K562 (cell line): Measurements from ENCODE around the gene GPR15. TPM values are rescaled to one million over a fixed set of nuclear protein-coding genes. Genes with fewer than 3 reads are reported as not detected.

Source experiments
- ARNT ChIP-seq, 2 experiments: fragments of 450-650 bp; IDR thresholded peaks; 2 replicates each; pipeline ENCODE4 v1.6.1; 2016; ENCODE audit warnings: mild to moderate bottlenecking in 1 of 2
- BACH1 ChIP-seq: fragments of 200-800 bp; sonication (Bioruptor generic); IDR thresholded peaks from 2 replicates; pipeline ENCODE4 v1.6.1; 2016; ENCODE audit warnings: missing genetic modification characterization, missing compliant biosample characterization
- CBFA2T2 ChIP-seq: fragments of 450-650 bp; conservative IDR thresholded peaks from 2 replicates; pipeline ENCODE4 v1.6.1; 2017; ENCODE audit warnings: mild to moderate bottlenecking
- KDM4B ChIP-seq, 2 experiments: fragments of 450-650 bp in 1 of 2; sonication (generic) in 1 of 2; IDR thresholded peaks; 2 replicates each; pipeline ENCODE4 v1.6.1; 2016 to 2017; ENCODE audit warnings: borderline replicate concordance in 2 of 2, antibody characterized with exemption in 1 of 2, low read depth in 1 of 2, mild to moderate bottlenecking in 1 of 2
- LARP7 ChIP-seq: fragments of 450-650 bp; IDR thresholded peaks from 2 replicates; pipeline ENCODE4 v1.6.1; 2016
- MYBL2 ChIP-seq, 2 experiments: fragments of 450-650 bp in 1 of 2; sonication (generic) in 1 of 2; formaldehyde crosslinking in 1 of 2; IDR thresholded peaks; 2 replicates each; pipeline versions ENCODE4 v1.6.1 to v1.8.1; 2017 to 2022; ENCODE audit warnings: borderline replicate concordance in 1 of 2, inconsistent platforms in 1 of 2, low read depth in 1 of 2, mild to moderate bottlenecking in 1 of 2, missing genetic modification reagents in 1 of 2, moderate library complexity in 1 of 2
- POLR2B ChIP-seq: fragments of 450-650 bp; IDR thresholded peaks from 2 replicates; pipeline ENCODE4 v1.6.1; 2018; ENCODE audit warnings: low read depth; ENCODE audit not compliant: partially characterized antibody
- PPARD ChIP-seq: fragments of 250-450 bp; sonication (Bioruptor Pico); IDR thresholded peaks from 2 replicates; pipeline ENCODE4 v1.8.0; 2022; ENCODE audit warnings: inconsistent platforms, mild to moderate bottlenecking, moderate library complexity
- SREBF2 ChIP-seq: sonication (generic); formaldehyde crosslinking; IDR thresholded peaks from 2 replicates; pipeline ENCODE4 v1.4.0; 2020; ENCODE audit warnings: mild to moderate bottlenecking, missing genetic modification reagents
- TOE1 ChIP-seq, 2 experiments: fragments of 450-650 bp in 1 of 2; sonication (generic) in 1 of 2; formaldehyde crosslinking in 1 of 2; IDR thresholded peaks; 2 replicates each; pipeline versions ENCODE4 v1.7.1 to v1.8.0; 2016 to 2022; ENCODE audit warnings: borderline replicate concordance in 2 of 2, mild to moderate bottlenecking in 2 of 2, antibody characterized with exemption in 1 of 2, inconsistent platforms in 1 of 2, low read depth in 1 of 2, missing genetic modification reagents in 1 of 2, moderate library complexity in 1 of 2
- TRIM28 ChIP-seq: fragments of 450-650 bp; IDR thresholded peaks from 2 replicates; pipeline ENCODE4 v1.6.1; 2017
- U2AF1 ChIP-seq: fragments of 200-400 bp; formaldehyde crosslinking; optimal IDR thresholded peaks from 2 replicates; pipeline ENCODE3; 2017; ENCODE audit warnings: mild to moderate bottlenecking, low read depth, low read length, moderate library complexity
- polyA plus RNA-seq, 8 experiments: library from polyadenylated mRNA; depleted of rRNA in 4 of 8; stranded (reverse) in 5 of 8; unstranded in 3 of 8; fragments of >200 nt; fragmentation: Nextera tagmentation in 2 of 8; fragmentation: Illumina TruSeq in 1 of 8; extraction: Ambion mirVana in 2 of 8; extraction: Trizol in 1 of 8; gene quantifications; 2 replicates each; pipeline versions ENCODE4 v1.2.1 to v1.2.3, GENCODE V29; 2011 to 2014; ENCODE audit warnings: inconsistent platforms in 1 of 8, missing spikeins in 1 of 8
- total RNA-seq, 7 experiments: library from RNA; depleted of rRNA in 6 of 7; stranded (reverse); fragments of >200 nt in 6 of 7; fragmentation: Illumina TruSeq in 2 of 7; extraction: Trizol in 2 of 7; gene quantifications; 2 replicates each; pipeline versions ENCODE4 v1.2.1 to v1.2.3, GENCODE V29; 2011 to 2021; ENCODE audit warnings: low replicate concordance in 1 of 7
- TF ChIP-seq, protein P1 (sequence below), 3 experiments: IDR thresholded peaks in 2 of 3; conservative IDR thresholded peaks in 1 of 3; 2 replicates each; pipeline ENCODE4 v1.5.1; 2011 to 2012; ENCODE audit warnings: low read length in 3 of 3, mild to moderate bottlenecking in 3 of 3, control low read depth in 2 of 3, improper control_type of control experiment in 1 of 3, inconsistent platforms in 1 of 3, low read depth in 1 of 3, mixed read lengths in 1 of 3, moderate library complexity in 1 of 3; ENCODE audit not compliant: insufficient read depth in 2 of 3
- TF ChIP-seq, protein P2 (sequence below): fragments of 450-650 bp; IDR thresholded peaks from 2 replicates; pipeline ENCODE4 v1.7.0; 2016; ENCODE audit warnings: borderline replicate concordance
- TF ChIP-seq, protein P3 (sequence below), 2 experiments: fragments of 450-650 bp; IDR thresholded peaks; 2 replicates each; pipeline ENCODE4 v1.6.1; 2018; ENCODE audit warnings: mild to moderate bottlenecking in 2 of 2, low read depth in 1 of 2; ENCODE audit not compliant: partially characterized antibody in 2 of 2

The GPR15 gene
- total and polyA plus RNA-seq, 9 of the 15 experiments (the other 6 are each of a cell fraction or from before 2014, with no cell fraction given) = 0.13 TPM; not detected in 8

DNA sequence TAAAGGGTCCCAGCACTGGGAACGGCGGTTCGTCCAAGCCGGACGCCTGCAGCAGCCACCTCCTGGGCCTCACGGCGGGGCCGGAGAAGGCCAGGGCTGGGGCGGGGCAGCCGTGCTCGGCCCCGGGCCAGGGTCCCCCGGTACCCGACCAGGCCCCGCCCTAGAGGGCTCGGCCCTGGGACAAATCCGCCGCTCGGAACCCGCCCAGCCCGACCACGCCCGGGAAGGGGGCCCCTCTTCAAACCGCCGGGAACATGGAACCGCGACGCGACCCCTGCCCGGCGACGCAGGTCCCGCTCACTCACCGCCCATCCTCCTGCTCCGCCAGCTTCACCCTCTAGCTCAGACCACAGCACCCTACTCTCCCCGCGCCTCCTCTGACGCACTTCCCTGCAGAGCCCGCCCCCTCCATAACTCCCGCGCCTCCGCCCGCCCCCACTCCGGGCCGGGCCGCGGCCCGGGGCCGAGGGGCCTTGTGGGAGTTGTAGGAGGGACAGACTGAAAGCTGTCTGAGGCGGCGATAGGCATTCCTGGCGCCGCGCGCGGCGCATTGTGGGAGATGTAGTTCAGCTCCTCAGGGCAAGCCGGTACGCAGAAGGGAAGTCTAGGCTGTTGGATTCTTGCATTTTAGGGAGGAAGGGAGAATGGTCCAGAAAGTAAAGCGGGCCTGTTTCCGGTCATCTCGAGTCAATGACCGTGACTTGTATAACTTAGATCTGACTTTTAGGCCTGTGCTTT lies 9.1 kb upstream of the GPR15 start, which contains the start of gene CLDND1 (continued):
- TF ChIP-seq TOE1 (IDR thresholded peaks at IDR 0.05; ENCODE audit: borderline replicate concordance) = no peak; the same call in 1 of the 2 replicates
- TF ChIP-seq TOE1 (CRISPR knock-in tag; IDR thresholded peaks at IDR 0.05; ENCODE audit: borderline replicate concordance, low read depth) = no peak
- no peak for TF ChIP-seq KDM4B (IDR thresholded peaks at IDR 0.05; ENCODE audit: borderline replicate concordance in 2 of 2, low read depth in 1 of 2)
- peak; percentile 74 for TF ChIP-seq POLR2B
- TF ChIP-seq U2AF1 = no peak
- TF ChIP-seq ARNT (IDR thresholded peaks at IDR 0.05) = no peak
- TF ChIP-seq LARP7 = no peak
- TF ChIP-seq, protein P1, sequence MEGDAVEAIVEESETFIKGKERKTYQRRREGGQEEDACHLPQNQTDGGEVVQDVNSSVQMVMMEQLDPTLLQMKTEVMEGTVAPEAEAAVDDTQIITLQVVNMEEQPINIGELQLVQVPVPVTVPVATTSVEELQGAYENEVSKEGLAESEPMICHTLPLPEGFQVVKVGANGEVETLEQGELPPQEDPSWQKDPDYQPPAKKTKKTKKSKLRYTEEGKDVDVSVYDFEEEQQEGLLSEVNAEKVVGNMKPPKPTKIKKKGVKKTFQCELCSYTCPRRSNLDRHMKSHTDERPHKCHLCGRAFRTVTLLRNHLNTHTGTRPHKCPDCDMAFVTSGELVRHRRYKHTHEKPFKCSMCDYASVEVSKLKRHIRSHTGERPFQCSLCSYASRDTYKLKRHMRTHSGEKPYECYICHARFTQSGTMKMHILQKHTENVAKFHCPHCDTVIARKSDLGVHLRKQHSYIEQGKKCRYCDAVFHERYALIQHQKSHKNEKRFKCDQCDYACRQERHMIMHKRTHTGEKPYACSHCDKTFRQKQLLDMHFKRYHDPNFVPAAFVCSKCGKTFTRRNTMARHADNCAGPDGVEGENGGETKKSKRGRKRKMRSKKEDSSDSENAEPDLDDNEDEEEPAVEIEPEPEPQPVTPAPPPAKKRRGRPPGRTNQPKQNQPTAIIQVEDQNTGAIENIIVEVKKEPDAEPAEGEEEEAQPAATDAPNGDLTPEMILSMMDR (IDR thresholded peaks at IDR 0.05 in 2 of 3, conservative IDR thresholded peaks at IDR 0.05 in 1 of 3; ENCODE audit: insufficient read depth in 2 of 3, low read depth in 1 of 3, low read length in 3 of 3) = no peak
- TF ChIP-seq, protein P2, sequence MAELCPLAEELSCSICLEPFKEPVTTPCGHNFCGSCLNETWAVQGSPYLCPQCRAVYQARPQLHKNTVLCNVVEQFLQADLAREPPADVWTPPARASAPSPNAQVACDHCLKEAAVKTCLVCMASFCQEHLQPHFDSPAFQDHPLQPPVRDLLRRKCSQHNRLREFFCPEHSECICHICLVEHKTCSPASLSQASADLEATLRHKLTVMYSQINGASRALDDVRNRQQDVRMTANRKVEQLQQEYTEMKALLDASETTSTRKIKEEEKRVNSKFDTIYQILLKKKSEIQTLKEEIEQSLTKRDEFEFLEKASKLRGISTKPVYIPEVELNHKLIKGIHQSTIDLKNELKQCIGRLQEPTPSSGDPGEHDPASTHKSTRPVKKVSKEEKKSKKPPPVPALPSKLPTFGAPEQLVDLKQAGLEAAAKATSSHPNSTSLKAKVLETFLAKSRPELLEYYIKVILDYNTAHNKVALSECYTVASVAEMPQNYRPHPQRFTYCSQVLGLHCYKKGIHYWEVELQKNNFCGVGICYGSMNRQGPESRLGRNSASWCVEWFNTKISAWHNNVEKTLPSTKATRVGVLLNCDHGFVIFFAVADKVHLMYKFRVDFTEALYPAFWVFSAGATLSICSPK = no peak
- TF ChIP-seq TRIM28 = no peak
- TF ChIP-seq BACH1 (tag) = no peak
- TF ChIP-seq CBFA2T2 = no peak
- no peak for TF ChIP-seq PPARD
- no peak for TF ChIP-seq MYBL2 (IDR thresholded peaks at IDR 0.05; ENCODE audit: low read depth)
- no peak for TF ChIP-seq MYBL2 (CRISPR knock-in tag; IDR thresholded peaks at IDR 0.05; ENCODE audit: borderline replicate concordance)
- no peak for TF ChIP-seq SREBF2
- TF ChIP-seq, protein P3, sequence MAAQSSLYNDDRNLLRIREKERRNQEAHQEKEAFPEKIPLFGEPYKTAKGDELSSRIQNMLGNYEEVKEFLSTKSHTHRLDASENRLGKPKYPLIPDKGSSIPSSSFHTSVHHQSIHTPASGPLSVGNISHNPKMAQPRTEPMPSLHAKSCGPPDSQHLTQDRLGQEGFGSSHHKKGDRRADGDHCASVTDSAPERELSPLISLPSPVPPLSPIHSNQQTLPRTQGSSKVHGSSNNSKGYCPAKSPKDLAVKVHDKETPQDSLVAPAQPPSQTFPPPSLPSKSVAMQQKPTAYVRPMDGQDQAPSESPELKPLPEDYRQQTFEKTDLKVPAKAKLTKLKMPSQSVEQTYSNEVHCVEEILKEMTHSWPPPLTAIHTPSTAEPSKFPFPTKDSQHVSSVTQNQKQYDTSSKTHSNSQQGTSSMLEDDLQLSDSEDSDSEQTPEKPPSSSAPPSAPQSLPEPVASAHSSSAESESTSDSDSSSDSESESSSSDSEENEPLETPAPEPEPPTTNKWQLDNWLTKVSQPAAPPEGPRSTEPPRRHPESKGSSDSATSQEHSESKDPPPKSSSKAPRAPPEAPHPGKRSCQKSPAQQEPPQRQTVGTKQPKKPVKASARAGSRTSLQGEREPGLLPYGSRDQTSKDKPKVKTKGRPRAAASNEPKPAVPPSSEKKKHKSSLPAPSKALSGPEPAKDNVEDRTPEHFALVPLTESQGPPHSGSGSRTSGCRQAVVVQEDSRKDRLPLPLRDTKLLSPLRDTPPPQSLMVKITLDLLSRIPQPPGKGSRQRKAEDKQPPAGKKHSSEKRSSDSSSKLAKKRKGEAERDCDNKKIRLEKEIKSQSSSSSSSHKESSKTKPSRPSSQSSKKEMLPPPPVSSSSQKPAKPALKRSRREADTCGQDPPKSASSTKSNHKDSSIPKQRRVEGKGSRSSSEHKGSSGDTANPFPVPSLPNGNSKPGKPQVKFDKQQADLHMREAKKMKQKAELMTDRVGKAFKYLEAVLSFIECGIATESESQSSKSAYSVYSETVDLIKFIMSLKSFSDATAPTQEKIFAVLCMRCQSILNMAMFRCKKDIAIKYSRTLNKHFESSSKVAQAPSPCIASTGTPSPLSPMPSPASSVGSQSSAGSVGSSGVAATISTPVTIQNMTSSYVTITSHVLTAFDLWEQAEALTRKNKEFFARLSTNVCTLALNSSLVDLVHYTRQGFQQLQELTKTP (IDR thresholded peaks at IDR 0.05; ENCODE audit: low read depth in 1 of 2, partially characterized antibody in 2 of 2) = peak in 1 of 2 experiments; percentile 93
